HG03354 (cell line): ENCODE data around the gene CACNA1H.

Experiments used
- ATAC-seq: cut with Tn5 transposase; IDR thresholded peaks from one replicate; pipeline ENCODE4 v1.9.1; 2021; ENCODE audit warnings: mild to moderate bottlenecking; ENCODE audit not compliant: unreplicated experiment, poor library complexity, severe bottlenecking

The CACNA1H gene

GRCh38 chr16:1155353-1156054, 2.6 kb downstream of the CACNA1H start:
- no peak for ATAC-seq

DNA sequence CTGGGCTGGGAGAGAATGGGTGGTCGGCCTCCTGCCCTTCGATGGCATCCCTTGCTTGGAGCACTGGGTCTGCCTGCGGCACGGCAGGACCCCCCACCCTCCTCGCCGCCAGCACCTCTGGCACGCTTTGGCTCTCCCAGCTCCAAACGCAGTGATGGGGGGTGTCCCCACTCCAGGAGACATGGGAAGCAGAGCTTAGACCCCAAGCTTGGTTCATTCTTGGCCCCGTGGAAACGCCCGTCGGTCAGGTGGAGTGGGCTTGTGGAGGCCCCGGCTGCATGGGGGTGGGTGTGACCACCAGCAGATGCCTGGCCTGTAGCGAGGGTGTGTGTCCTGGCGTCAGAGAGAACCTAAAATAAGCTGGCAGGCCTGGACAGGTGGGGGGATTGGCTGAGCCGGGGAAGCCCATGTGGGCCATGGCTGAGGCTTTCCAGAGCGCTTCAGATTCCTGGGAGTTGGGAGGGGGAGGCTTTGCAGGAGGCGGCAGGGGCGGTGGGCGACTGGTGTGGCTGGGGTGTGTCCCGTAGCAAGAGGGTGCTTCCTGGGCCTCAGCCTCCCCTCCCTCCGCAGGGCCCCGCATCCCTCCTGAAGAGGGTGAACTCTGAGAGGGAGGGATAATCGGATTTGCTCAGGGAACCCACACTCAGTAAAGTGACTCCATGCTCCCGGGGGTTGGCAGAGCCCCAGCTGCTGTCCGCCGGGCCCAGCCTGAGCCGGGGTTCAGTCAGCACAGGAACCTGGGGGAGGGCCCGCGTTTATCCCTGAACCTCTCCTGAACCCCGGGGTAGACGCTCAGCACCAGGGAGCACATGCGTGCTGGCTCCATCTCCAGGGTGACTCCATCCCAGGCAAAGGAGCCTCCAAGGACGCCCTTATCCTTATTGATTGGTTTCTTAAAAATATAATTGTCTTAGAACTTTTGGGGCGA, 3.4 kb downstream of the CACNA1H start:
- no peak for ATAC-seq

GRCh38 chr16:1156983-1157638, 4.2 kb downstream of the CACNA1H start:
- no peak for ATAC-seq

GRCh38 chr16:1157639-1158455, 4.9 kb downstream of the CACNA1H start:
- no peak for ATAC-seq

- ATAC-seq: no peak
These were observed 5.8 kb downstream of the CACNA1H start for GRCh38 chr16:1158456-1159324.

GRCh38 chr16:1159325-1159972, 6.5 kb downstream of the CACNA1H start:
- ATAC-seq: no peak

- no peak for ATAC-seq
These were observed 7.3 kb downstream of the CACNA1H start for GRCh38 chr16:1159973-1160772.

DNA sequence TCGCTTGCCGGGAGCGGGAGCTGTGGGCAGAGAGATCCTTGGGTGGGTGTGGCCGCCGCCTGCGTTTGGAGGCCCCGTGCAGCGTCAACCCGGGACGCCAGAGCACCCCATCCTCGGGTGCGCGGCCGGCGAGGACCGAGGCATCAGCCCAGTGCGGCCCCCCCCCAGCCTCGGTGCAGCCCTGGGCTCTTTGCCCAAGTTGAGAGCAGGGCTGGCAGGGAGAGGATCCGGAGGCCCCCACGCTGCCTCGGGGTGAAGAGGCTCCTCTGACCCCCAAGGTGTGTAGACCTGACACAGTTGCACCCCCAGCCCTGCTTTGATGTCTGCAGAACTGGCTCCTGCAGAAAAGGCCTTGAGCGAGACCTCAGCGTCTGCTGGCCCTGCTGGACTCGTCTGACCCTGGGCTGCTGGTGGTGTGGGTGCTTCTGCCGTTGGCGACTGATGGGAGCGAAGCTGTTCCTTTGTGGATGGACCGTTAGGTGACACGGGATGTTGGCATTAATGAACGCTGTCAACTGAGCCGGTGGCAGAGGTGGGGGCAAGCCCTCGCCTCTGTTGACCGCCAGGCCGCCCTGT, 8.0 kb downstream of the CACNA1H start:
- ATAC-seq: no peak

DNA sequence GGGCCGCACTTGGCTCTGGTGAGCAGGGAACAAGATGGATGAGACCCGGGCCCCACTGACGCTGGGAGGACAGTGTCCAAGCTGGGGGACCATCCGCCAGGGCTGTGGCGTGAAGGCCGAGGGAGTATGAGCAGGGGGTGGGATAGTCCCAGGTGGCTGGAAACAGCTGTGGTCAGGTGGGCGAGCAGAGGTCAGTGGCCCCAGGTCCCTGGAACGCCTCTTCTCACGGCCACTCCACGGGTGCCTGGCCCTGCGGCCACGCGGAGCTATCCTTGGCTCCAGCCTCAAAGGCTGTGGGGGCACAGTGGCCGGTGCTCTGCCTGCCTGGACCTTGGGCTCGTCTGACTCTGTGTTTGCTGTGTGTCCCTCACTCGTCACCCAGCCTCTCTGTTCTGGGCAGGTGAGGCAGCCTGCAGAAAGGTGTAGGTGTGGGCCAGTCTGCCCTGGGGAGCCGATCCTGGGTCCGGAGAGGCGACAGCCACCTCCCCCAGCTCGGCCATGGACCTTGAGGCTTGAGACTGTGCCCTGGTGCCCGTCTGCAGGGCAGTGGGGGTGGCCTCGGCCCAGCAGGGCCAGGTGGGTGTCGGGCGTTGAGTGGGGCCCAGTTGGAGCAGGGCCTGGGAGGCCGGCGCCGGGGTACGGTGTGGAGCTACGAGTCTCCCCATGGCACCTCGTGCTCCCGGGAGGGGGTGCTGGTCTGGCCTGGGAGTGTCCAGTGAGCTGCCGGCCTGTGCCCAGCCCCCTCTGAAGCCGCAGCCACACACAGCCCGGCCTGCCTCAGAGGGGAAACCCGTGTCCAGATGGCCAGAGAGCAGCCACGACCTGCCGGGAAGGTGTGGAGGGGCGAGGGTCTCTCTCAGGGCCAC, 10.0 kb downstream of the CACNA1H start:
- no peak for ATAC-seq

DNA sequence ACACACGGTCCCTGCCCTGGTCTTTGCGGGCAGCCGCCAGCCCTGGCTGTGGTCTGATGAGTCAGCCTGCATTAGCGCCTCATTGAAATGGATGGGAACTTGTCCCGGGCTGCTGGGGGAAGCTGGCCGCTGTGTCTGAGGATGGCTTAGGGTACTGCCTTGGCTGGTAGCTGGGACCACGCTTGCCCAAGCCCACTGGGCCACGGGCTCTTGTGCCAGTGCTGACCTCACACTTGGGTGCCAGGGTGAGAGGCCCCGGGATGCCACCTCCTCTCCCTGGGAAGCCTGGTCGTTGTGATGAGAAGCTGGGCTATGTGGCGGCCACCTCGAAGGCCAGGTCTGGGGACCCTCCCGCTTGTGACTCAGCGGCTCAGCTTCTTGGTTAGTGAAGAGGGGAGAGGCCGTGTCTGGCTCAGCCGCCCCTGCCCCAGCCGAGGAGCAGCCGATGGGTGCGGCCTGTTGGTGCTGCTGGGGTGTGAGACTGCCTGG, 10.7 kb downstream of the CACNA1H start:
- ATAC-seq: no peak

DNA sequence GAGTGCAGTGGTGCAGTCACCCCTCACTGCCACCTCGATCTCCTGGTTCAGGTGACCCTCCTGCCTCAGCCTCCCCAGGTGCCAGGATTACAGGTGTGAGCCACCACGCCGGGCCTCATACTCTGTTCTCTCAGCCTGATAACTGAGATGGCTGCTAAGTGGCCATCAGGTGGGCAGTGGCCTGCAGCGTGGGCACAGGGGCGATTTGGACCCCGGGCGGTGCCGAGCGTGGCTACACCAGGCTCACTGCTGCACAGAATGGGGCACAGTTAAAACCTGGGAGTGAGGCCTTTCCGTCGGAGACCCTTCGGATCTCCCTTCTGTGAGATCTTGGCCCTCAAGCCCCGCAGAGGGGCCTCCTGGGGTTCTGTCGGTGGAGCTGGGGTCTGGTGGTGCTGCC, 11.5 kb downstream of the CACNA1H start:
- no peak for ATAC-seq

DNA sequence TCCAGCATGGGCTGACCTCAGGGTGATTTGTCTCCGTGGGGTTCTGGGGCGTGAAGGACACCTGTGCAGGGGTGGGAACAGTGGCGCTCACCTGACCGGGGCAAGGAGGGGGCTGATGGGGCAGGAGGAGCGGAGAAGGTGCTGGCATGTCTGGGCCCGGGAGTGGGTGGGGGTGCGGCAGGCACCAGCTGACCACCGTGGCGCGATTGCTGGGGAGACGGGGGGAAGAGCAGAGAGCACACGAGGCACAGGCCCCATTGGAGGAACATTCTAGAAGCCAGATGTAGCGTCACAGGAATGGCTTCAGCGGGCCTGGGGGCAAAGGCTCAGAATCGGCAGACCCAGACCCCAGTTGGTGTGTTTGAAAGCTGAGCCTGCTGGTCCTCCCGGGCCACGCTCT, 12.1 kb downstream of the CACNA1H start:
- no peak for ATAC-seq

GRCh38 chr16:1165511-1165910, 12.6 kb downstream of the CACNA1H start:
- no peak for ATAC-seq

- ATAC-seq: no peak
These were observed 14.6 kb downstream of the CACNA1H start for GRCh38 chr16:1167276-1168107.

- no peak for ATAC-seq
These were observed 15.9 kb downstream of the CACNA1H start for GRCh38 chr16:1168837-1169236.
